PC-3 (cell line): ENCODE measurements around the gene ORMDL2. TPM values are rescaled to one million over a fixed set of nuclear protein-coding genes. Genes with fewer than 3 reads are reported as not detected.

Source experiments
- ATAC-seq: fragments of 200-7000 bp; cut with Tn5 transposase; 2 replicates; pipeline ENCODE4 v1.9.1; 2020; ENCODE audit warnings: mild to moderate bottlenecking, moderate library complexity
- BruUV-seq: library from RNA; stranded (reverse); fragments of 400-500 nt; replicated peaks from 2 replicates; lab custom pipeline; 2021; lab: Mats Ljungman, UMichigan
- CTCF ChIA-PET: fragments of 300-600 bp; sonication (Branson Sonifier 250); formaldehyde crosslinking; loops from one replicate; lab custom pipeline; 2022; ENCODE audit warnings: antibody characterized with exemption; lab: Charles Lee
- POLR2A ChIA-PET: fragments of 300-600 bp; sonication (Branson Sonifier 250); formaldehyde crosslinking; loops from one replicate; lab custom pipeline; 2022; ENCODE audit warnings: antibody characterized with exemption; ENCODE audit not compliant: unreplicated experiment; lab: Charles Lee
- DNase-seq: peaks from one replicate; pipeline ENCODE4 v3.0.0-alpha.2; 2015
- H2AFZ ChIP-seq: fragments of 300-600 bp; sonication (generic); 2 replicates; pipeline ENCODE4 v1.6.0; 2016; ENCODE audit warnings: antibody characterized with exemption, low read length
- H3F3A ChIP-seq: fragments of 300-600 bp; sonication (generic); one replicate; pipeline ENCODE4 v1.6.0; 2017; ENCODE audit warnings: antibody characterized with exemption, low read length, control low read depth, mild to moderate bottlenecking; ENCODE audit not compliant: unreplicated experiment
- H3K27ac ChIP-seq: fragments of 300-600 bp; sonication (generic); 2 replicates; pipeline ENCODE4 v1.5.1; 2016; ENCODE audit warnings: mild to moderate bottlenecking, low read length
- H3K27me3 ChIP-seq: fragments of 300-600 bp; sonication (generic); 2 replicates; pipeline ENCODE4 v1.6.1; 2016; ENCODE audit warnings: low read length, mixed read lengths
- H3K36me3 ChIP-seq: fragments of 300-600 bp; sonication (generic); 2 replicates; pipeline ENCODE4 v1.6.1; 2016; ENCODE audit warnings: low read depth, mixed run types, low read length, mixed read lengths
- H3K4me1 ChIP-seq: fragments of 300-600 bp; sonication (generic); 2 replicates; pipeline ENCODE4 v1.5.1; 2016; ENCODE audit warnings: low read length; ENCODE audit not compliant: insufficient read depth
- H3K4me2 ChIP-seq: fragments of 300-600 bp; sonication (generic); 2 replicates; pipeline ENCODE4 v1.6.0; 2016; ENCODE audit warnings: low read length
- H3K4me3 ChIP-seq: fragments of 300-600 bp; sonication (generic); 2 replicates; pipeline ENCODE4 v1.5.1; 2016; ENCODE audit warnings: mild to moderate bottlenecking, low read length, mixed read lengths
- H3K79me2 ChIP-seq: fragments of 300-600 bp; sonication (generic); 2 replicates; pipeline ENCODE4 v1.6.1; 2017; ENCODE audit warnings: low read length, mixed read lengths
- H3K9ac ChIP-seq: fragments of 300-600 bp; sonication (generic); 2 replicates; pipeline ENCODE4 v1.6.0; 2016; ENCODE audit warnings: mild to moderate bottlenecking, low read length
- H3K9me2 ChIP-seq: fragments of 300-600 bp; sonication (generic); replicated peaks from 2 replicates; pipeline ENCODE4 v1.6.1; 2016; ENCODE audit warnings: mixed run types, low read length, mixed read lengths
- H3K9me3 ChIP-seq: fragments of 300-600 bp; sonication (generic); 2 replicates; pipeline ENCODE4 v1.6.1; 2016; ENCODE audit warnings: low read length, mixed read lengths
- H4K20me1 ChIP-seq: fragments of 300-600 bp; sonication (generic); 2 replicates; pipeline ENCODE4 v1.6.1; 2016; ENCODE audit warnings: low read length, mixed read lengths
- EZH2 ChIP-seq: fragments of 300-600 bp; sonication (generic); IDR thresholded peaks from one replicate; pipeline ENCODE4 v1.6.1; 2017; ENCODE audit warnings: antibody characterized with exemption, mild to moderate bottlenecking, low read length; ENCODE audit not compliant: unreplicated experiment
- EZH2phosphoT487 ChIP-seq: fragments of 300-600 bp; sonication (generic); IDR thresholded peaks from 2 replicates; pipeline ENCODE4 v1.6.1; 2018; ENCODE audit warnings: mild to moderate bottlenecking, antibody characterized with exemption, low read length, borderline replicate concordance
- intact Hi-C: fragments of 100-400 bp; cut with micrococcal nuclease; formaldehyde crosslinking; loops from 2 replicates; pipeline ENCODE4 v1.9.0; 2023
- total RNA-seq: library from RNA; depleted of rRNA; stranded (reverse); fragments of >200 nt; gene quantifications from 2 replicates; pipeline ENCODE4 v1.2.3, GENCODE V29; 2014
- TF ChIP-seq, protein P1 (sequence below): fragments of 300-600 bp; sonication (generic); conservative IDR thresholded peaks from 2 replicates; pipeline ENCODE4 v1.5.1; 2017; ENCODE audit warnings: antibody characterized with exemption, low read depth, mild to moderate bottlenecking, low read length

The ORMDL2 gene
- total RNA-seq, 1 experiment from 2014 or later: 19.2 TPM

DNA sequence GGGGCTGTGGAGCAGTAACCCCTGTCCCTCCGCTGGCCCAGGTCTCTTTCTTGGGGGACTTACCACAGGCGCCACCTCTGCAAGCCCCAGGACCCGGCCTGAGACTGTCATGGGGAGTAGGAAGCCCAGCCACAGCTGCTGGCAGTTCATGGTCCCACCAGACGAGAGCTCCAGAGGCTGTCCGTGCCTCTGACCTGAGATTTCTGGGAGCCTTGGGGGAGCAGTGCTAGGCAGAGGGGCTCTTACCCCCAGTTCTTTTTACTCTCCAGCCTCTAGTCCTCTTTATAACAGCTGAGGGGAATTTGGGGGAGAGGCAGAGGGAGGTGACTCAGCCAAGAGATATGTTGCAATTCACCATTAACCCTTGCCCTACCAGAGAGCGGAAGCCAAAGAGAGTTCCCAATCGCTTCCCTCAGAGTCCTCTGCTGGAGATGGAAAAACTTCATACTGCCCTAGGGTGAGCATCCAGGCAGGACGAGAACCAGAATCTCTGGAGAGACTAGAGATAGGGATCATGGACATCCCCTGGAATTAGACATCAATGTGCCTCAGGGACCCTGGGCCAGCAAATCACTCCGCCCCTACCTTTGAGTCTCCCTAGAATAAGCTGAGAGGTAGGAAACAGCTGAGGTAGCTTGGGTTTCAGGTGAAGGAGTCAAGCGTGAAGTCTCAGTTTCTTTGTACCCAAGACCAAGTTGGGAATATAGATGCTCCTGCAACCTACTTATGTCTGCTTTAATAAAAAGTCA lies 25.0 kb downstream of the ORMDL2 start, which contains the start of gene MMP19:
Gene MMP19, minus strand, starts transcription at position 256 of the 749 bp plus-strand sequence. Its CDS starts 106 bp downstream, at position 150.
- no peaks in the 10 kb centered on the region for H3K9me3 ChIP-seq
- H3K36me3 ChIP-seq: no peaks in the 10 kb centered on the region
- H3K4me2 ChIP-seq: peak within 1 kb of the TSS; percentile 41; the same call in 1 of the 2 replicates
- H3K27ac ChIP-seq: no peak within 1 kb of the TSS
- peaks cover 9% of the 10 kb centered on the region for H3K4me1 ChIP-seq
- CTCF ChIA-PET: no interaction called here
- intact Hi-C loops: no loop called here
- H3K9ac ChIP-seq: no peak within 1 kb of the TSS
- H3K4me3 ChIP-seq: no peak within 1 kb of the TSS
- H2AFZ ChIP-seq: no peak within 1 kb of the TSS
- no peaks in the 10 kb centered on the region for H4K20me1 ChIP-seq
- BruUV-seq: no TSS peak
- TF ChIP-seq EZH2phosphoT487 (no peak), EZH2 (no peak)
- TF ChIP-seq, protein P1, sequence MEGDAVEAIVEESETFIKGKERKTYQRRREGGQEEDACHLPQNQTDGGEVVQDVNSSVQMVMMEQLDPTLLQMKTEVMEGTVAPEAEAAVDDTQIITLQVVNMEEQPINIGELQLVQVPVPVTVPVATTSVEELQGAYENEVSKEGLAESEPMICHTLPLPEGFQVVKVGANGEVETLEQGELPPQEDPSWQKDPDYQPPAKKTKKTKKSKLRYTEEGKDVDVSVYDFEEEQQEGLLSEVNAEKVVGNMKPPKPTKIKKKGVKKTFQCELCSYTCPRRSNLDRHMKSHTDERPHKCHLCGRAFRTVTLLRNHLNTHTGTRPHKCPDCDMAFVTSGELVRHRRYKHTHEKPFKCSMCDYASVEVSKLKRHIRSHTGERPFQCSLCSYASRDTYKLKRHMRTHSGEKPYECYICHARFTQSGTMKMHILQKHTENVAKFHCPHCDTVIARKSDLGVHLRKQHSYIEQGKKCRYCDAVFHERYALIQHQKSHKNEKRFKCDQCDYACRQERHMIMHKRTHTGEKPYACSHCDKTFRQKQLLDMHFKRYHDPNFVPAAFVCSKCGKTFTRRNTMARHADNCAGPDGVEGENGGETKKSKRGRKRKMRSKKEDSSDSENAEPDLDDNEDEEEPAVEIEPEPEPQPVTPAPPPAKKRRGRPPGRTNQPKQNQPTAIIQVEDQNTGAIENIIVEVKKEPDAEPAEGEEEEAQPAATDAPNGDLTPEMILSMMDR: no peak
- H3F3A ChIP-seq: no peaks in the 10 kb centered on the region
- peak; percentile 48 for ATAC-seq
- POLR2A ChIA-PET: no interaction called here
- peak; percentile 55 for DNase-seq
- no peaks in the 10 kb centered on the region for H3K27me3 ChIP-seq
- H3K9me2 ChIP-seq: no peaks in the 10 kb centered on the region
- H3K79me2 ChIP-seq: no peaks in the 10 kb centered on the region

DNA sequence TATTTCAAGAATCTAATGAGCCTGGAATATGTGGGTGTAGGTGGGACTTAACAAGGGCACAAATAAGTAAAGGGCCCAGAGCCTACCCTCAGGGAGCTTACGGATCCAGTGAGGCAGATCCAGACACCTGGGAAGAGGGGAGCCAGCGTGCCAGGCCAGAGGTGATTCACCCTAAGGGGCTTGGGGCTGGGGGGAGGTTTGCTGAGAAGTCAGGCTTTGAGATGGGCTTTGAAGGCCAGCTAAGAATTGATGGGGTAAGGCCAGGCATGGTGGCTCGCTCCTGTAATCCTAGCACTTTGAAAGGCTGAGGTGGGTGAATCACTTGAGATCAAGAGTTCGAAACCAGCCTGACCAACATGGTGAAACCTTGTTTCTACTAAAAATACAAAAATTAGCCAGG lies 25.6 kb downstream of the ORMDL2 start:
- Histone ChIP-seq H3K27me3 (no peaks in the 10 kb centered on the region), H3K4me1 (peaks cover 9% of the 10 kb centered on the region), H3K9me2 (no peaks in the 10 kb centered on the region), H3K27ac (no peak overlapping the region), H3K9me3 (no peaks in the 10 kb centered on the region), H4K20me1 (no peaks in the 10 kb centered on the region), H3K36me3 (no peaks in the 10 kb centered on the region), H3K4me3 (no peak overlapping the region), H3F3A (no peaks in the 10 kb centered on the region), H3K79me2 (no peaks in the 10 kb centered on the region), H2AFZ (no peak overlapping the region), H3K9ac (no peak overlapping the region), H3K4me2 (no peak overlapping the region)
- POLR2A ChIA-PET: no interaction called here
- TF ChIP-seq EZH2phosphoT487: no peak
- TF ChIP-seq, protein P1: no peak
- TF ChIP-seq EZH2: no peak
- DNase-seq (no peak), ATAC-seq (no peak)
- no TSS peak for BruUV-seq
- CTCF ChIA-PET: no interaction called here
- intact Hi-C loops: no loop called here

DNA sequence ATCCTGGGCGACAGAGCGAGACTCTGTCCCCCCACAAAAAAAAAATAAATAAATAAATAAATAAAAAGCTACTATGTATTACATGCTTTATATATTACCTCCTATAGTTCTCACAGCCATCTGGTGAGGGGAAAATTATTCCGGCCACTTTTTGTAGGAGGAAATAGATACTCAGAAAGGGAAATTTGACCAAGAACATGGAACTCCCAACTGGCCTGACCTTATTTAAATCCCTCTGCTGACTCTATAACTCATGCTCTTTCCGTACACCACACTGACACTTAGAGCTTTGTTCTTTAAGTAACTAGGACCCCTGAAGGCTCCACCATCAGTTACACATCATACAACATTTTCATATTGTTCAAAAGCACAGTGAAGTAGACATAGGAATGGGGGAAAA lies 27.1 kb downstream of the ORMDL2 start:
- intact Hi-C loops: no loop called here
- Histone ChIP-seq H3K79me2 (no peaks in the 10 kb centered on the region), H2AFZ (no peak overlapping the region), H3K36me3 (no peaks in the 10 kb centered on the region), H3K4me3 (no peak overlapping the region), H3F3A (no peaks in the 10 kb centered on the region), H4K20me1 (no peaks in the 10 kb centered on the region), H3K27ac (no peak overlapping the region), H3K4me2 (no peak overlapping the region), H3K9me2 (no peaks in the 10 kb centered on the region), H3K9me3 (no peaks in the 10 kb centered on the region), H3K27me3 (peaks cover 5% of the 10 kb centered on the region; the same call in 1 of the 2 replicates), H3K4me1 (peaks cover 9% of the 10 kb centered on the region), H3K9ac (no peak overlapping the region)
- ChIA-PET CTCF (no interaction called here), POLR2A (no interaction called here)
- DNase-seq (no peak), ATAC-seq (no peak)
- no peak for TF ChIP-seq EZH2phosphoT487
- TF ChIP-seq EZH2: no peak
- TF ChIP-seq, protein P1: no peak
- BruUV-seq: no TSS peak
